Thymus (tissue), 11 donors: Measurements from ENCODE around the gene PCNT. TPM values are rescaled to one million over a fixed set of nuclear protein-coding genes. Genes with fewer than 3 reads are reported as not detected.

Source experiments
- DNase-seq, 9 donors: peaks; one replicate each; pipeline ENCODE4 v3.0.0-alpha.2; 2013; ENCODE audit warnings: low spot score in 9 of 9, low read depth in 6 of 9, missing footprints in 1 of 9
- H3K27ac ChIP-seq, 2 donors: one replicate each; pipeline ENCODE4 v1.5.1; 2013; ENCODE audit warnings: control low read depth in 1 of 2, low read depth in 1 of 2, low read length in 1 of 2, mild to moderate bottlenecking in 1 of 2, moderate library complexity in 1 of 2
- H3K27me3 ChIP-seq, 2 donors: one replicate each; pipeline ENCODE4 v1.5.1; 2013; ENCODE audit warnings: low read length in 1 of 2; ENCODE audit not compliant: control insufficient read depth in 2 of 2, insufficient read depth in 1 of 2
- H3K36me3 ChIP-seq, 2 donors: one replicate each; pipeline ENCODE4 v1.5.1; 2013; ENCODE audit warnings: low read length in 1 of 2, mild to moderate bottlenecking in 1 of 2, moderate library complexity in 1 of 2; ENCODE audit not compliant: control insufficient read depth in 2 of 2, insufficient read depth in 2 of 2
- H3K4me1 ChIP-seq, 2 donors: one replicate each; pipeline ENCODE4 v1.5.1; 2013; ENCODE audit warnings: low read length in 2 of 2; ENCODE audit not compliant: control insufficient read depth in 2 of 2, insufficient read depth in 2 of 2
- H3K4me3 ChIP-seq, 2 donors: one replicate each; pipeline ENCODE4 v1.5.1; 2013; ENCODE audit warnings: low read length in 2 of 2, control low read depth in 1 of 2, mild to moderate bottlenecking in 1 of 2
- H3K9me3 ChIP-seq, 2 donors: one replicate each; pipeline ENCODE4 v1.5.1; 2013; ENCODE audit warnings: low read length in 1 of 2, mild to moderate bottlenecking in 1 of 2; ENCODE audit not compliant: control insufficient read depth in 2 of 2, insufficient read depth in 1 of 2
- WGBS: extraction: QIAGEN DNeasy Blood & Tissue Kit; methylation state at CpG from one replicate; pipeline ENCODE4 v1.1.7; 2013; 5-methylcytosine and 5-hydroxymethylcytosine counted together
- polyA plus RNA-seq: library from polyadenylated mRNA; stranded (reverse); fragments of 200-250 nt; gene quantifications from one replicate; pipeline ENCODE4 v1.2.3, GENCODE V29; 2013
- total RNA-seq: library from RNA; stranded (reverse); fragments of 120-200 nt; gene quantifications from one replicate; pipeline ENCODE4 v1.2.4, GENCODE V29; 2013
- donor health status: healthy.

PCNT gene
- total and polyA plus RNA-seq, 2 donors: 16.7 to 20.7 TPM

DNA sequence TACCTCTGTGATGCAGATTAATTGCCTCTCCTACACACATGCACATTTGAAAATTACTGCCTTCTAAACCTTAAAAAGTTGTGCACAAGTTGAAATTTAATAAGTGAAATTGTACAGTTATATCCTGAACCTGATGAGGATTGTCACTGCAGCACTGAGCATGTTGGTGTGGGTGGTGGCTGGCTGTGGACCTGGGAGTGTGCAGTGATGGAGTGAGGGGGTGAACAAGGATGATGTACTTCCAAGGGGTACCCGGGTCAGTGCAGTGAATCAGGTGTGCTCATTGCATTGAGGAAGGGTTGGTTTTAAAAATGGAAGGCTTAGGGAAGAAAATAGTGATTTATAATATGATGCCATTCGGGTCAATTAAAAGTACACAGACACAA is 158.9 kb downstream of the PCNT start:
- no peak for DNase-seq
- no peaks in the 10 kb centered on the region for H3K9me3 ChIP-seq
- H3K27me3 ChIP-seq: no peaks in the 10 kb centered on the region
- H3K36me3 ChIP-seq: peaks cover 5 to 16% of the 10 kb centered on the region in 2 donors
- WGBS: 93% methylated on average over 2 of the region's 2 CpGs
- no peaks in the 10 kb centered on the region for H3K4me1 ChIP-seq
- no peak overlapping the region for H3K4me3 ChIP-seq
- no peak overlapping the region for H3K27ac ChIP-seq

DNA sequence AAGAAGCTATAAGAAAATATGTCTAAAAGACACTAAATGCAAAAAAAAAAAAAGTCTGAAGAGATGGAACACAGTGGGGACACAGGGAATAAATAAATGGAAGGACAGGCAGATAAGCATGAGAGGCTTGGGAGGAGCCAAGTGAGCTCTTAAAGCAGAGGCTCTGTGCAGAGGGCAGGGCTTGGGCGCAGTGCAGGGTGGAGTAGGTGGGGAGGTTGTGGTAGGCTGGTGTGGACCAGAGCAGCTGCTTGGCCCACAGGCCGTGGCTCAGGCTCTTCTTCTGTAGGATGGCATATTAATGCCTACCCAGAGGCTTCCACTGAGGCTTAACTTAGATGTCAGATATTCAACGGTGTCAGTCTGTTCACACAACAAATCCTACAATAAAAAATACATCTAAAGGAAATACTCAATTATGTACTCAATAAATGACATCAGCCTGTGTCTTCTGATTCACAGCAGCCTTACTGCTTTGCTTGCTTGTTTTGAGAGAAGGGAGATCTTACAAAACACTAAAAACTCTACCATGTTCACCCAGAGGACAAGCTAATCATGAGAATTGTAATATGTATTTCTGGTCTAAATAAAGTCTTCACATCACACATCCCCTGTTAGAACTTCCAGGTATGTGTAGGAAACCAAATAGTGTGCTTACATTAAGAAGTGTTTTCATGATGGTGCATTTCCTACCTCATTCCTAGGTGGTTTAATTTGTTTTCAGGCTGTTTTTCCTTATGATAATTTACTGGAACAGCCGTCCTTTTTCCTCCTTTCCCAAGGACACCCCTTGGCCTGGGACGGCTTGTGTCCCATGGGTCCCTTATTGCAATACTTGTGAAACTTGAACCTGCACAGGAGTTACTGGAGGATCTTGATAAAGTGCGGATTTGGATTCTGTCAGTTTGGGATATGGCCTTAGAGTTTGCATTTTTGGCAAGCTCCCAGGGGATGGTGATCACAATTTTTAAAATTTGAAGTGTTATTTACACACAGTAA is 159.6 kb downstream of the PCNT start:
- Histone ChIP-seq H3K27ac (no peak overlapping the region), H3K4me1 (no peaks in the 10 kb centered on the region), H3K4me3 (no peak overlapping the region), H3K27me3 (no peaks in the 10 kb centered on the region), H3K9me3 (no peaks in the 10 kb centered on the region), H3K36me3 (peaks cover 5 to 19% of the 10 kb centered on the region in 2 donors)
- 92% methylated on average over 6 of the region's 6 CpGs for WGBS
- DNase-seq: no peak

DNA sequence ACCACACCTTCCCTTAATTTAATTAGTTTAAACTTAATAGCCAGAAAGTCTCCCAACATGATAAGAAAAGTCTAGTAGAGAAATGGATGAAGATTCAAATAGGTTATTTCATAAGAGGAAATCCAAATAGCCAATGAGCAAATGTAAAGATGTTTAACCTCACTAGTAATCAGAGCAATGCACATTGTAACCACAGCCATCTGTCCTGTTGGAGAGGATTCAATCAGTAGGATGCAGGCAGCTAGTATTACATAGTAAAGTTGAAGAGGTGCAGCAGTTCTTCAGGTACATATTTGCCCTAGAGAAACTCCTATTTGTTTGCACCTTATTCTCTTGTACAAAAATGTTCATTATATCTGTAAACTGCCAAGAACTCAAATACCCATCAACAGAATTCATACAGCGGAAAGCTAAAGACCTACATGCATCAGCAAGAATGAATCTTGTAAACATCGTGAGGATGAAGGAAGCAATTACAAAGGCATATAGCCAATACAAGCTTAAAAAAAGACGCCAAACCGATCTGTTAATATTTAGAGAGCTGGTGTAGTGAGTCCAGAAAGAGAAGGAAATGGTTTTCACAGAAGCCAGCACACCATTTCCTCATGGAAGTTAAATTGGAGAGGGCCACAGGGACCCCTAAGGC is 162.6 kb downstream of the PCNT start:
- Histone ChIP-seq H3K4me1 (no peaks in the 10 kb centered on the region), H3K9me3 (no peaks in the 10 kb centered on the region), H3K36me3 (peaks cover 0 to 19% of the 10 kb centered on the region in 2 donors), H3K27ac (no peak overlapping the region), H3K4me3 (no peak overlapping the region), H3K27me3 (no peaks in the 10 kb centered on the region)
- WGBS: 90% methylated on average over 4 of the region's 4 CpGs
- DNase-seq: no peak

DNA sequence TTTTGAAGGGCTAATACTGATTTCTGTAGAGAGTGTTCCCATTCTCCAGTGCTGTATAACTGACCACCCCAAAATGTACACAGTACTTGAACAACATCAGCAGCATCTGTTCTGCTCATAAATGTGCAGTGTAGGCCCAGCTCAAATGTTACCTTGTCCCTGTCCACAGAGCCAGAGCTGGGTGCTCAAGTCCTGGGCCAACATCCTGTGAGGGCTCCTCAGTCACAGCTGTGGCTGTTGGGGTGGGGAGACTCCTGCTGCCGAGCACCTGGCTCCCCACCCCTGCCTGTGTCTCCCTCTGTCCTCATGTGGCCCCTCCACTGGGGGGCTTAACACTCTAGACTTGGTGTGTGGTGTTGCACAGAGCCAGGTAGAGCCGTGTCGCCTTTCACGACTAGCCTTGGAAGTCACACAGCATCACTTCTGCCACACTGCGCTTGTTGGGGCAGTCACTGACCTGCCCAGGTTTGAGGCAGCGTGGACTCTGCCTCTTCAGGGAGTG is 165.3 kb downstream of the PCNT start:
- WGBS: 80% methylated on average over 6 of the region's 6 CpGs
- H3K4me1 ChIP-seq: no peaks in the 10 kb centered on the region
- H3K27ac ChIP-seq: no peak overlapping the region
- no peaks in the 10 kb centered on the region for H3K27me3 ChIP-seq
- peak in 2 of 9 donors; percentile 4 to 31 for DNase-seq
- no peak overlapping the region for H3K4me3 ChIP-seq
- H3K9me3 ChIP-seq: peaks cover 0 to 8% of the 10 kb centered on the region in 2 donors
- H3K36me3 ChIP-seq: peaks cover 0 to 35% of the 10 kb centered on the region in 2 donors

DNA sequence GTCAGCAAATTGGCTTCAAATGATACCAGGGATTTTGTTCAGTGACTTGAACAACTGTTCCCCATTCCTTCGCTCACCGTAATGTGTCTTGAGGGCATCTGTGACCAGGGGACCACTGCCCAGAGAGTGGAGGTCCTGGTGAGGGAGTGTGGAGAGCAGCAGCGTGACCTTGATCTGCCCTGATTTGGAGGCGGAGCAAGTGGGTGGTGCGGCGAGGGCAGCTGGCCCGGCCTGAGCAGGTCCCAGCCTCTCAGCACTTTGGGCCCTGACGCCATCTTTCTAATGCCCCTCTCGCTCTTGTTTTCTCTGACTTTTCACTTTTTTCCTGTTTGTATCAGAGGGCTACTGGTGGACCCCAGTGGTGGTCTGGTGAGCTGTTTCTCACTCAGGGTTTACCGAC is 165.8 kb downstream of the PCNT start:
- no peak for DNase-seq
- H3K9me3 ChIP-seq: peaks cover 0 to 8% of the 10 kb centered on the region in 2 donors
- no peaks in the 10 kb centered on the region for H3K4me1 ChIP-seq
- WGBS: 97% methylated on average over 10 of the region's 10 CpGs
- H3K27me3 ChIP-seq: no peaks in the 10 kb centered on the region
- H3K36me3 ChIP-seq: peaks cover 0 to 36% of the 10 kb centered on the region in 2 donors
- no peak overlapping the region for H3K27ac ChIP-seq
- no peak overlapping the region for H3K4me3 ChIP-seq

DNA sequence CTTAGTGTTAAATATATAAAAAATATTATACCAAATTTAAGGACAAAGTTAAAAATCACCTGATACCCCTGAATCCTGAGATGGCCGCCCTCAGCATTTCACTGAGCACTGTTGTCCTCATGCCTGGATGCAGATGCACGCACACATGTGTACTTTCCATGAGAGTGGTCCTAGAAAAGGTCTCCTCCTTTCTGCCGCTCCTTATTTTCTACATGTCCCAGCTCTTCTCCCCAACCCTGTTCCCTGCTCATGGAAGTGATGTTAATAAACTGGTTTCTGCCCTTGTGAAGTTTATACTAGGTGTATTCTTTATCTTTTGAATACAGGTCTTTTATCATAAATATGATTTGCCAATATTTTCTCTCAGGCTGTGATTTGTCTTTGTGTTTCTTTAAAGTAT is 167.6 kb downstream of the PCNT start:
- H3K9me3 ChIP-seq: peaks cover 0 to 8% of the 10 kb centered on the region in 2 donors
- H3K36me3 ChIP-seq: peaks cover 0 to 33% of the 10 kb centered on the region in 2 donors
- 97% methylated on average over 3 of the region's 3 CpGs for WGBS
- no peak for DNase-seq
- H3K27ac ChIP-seq: no peak overlapping the region
- H3K27me3 ChIP-seq: no peaks in the 10 kb centered on the region
- H3K4me3 ChIP-seq: no peak overlapping the region
- no peaks in the 10 kb centered on the region for H3K4me1 ChIP-seq

DNA sequence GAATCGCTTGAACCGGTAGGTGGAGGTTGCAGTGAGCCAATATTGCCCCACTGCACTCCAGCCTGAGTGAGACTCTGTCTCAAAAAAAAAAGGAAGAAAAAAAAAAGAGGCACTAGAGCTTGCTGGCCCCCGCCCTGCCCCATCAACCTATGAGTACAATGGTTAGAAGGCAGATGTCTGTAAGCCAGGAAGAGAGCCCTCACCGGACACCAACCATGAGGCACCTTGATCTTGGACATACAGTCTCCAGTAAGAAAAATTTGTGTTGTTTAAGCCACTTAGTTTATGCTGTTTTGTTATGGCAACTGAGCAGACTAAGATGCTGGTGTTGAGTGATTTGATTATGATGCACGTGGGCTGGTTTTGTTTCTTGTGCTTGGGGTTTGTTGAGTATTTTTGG is 168.9 kb downstream of the PCNT start:
- Histone ChIP-seq H3K27ac (no peak overlapping the region), H3K4me3 (no peak overlapping the region), H3K4me1 (no peaks in the 10 kb centered on the region), H3K9me3 (peaks cover 0 to 8% of the 10 kb centered on the region in 2 donors), H3K27me3 (no peaks in the 10 kb centered on the region), H3K36me3 (peaks cover under 1 to 36% of the 10 kb centered on the region in 2 donors)
- DNase-seq: no peak
- WGBS: 98% methylated on average over 5 of the region's 5 CpGs

DNA sequence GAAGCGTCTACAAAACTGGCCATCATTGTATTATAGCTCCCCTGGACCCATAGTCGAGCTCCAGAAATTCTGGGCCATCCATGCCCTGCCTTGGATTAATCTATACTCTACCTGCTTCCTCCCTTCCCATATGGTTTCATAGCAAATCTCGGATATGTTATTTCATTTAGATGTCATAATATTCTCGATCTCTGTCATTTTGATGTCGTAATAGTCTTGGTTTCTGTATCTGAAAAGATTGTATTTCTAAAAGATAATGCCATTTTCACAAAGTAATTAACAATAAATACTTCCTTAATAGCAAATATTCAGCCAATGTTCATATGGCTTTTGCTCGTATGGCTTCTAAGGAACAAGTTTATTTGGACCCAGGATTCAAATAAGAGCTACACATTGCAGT is 169.9 kb downstream of the PCNT start:
- Histone ChIP-seq H3K27me3 (no peaks in the 10 kb centered on the region), H3K9me3 (peaks cover 0 to 8% of the 10 kb centered on the region in 2 donors), H3K4me1 (no peaks in the 10 kb centered on the region), H3K4me3 (no peak overlapping the region), H3K36me3 (peaks cover 10 to 41% of the 10 kb centered on the region in 2 donors), H3K27ac (no peak overlapping the region)
- no peak for DNase-seq
- WGBS: 97% methylated on average over 6 of the region's 6 CpGs
